SK-N-MC (cell line): Measurements from ENCODE around the gene PCBP3.

Source experiments
- EZH2 ChIP-seq: fragments of 200-600 bp; sonication (generic); IDR thresholded peaks from one replicate; pipeline ENCODE4 v1.6.1; 2017; ENCODE audit warnings: antibody characterized with exemption
- FOXP2 ChIP-seq: optimal IDR thresholded peaks from 2 replicates; pipeline ENCODE3; 2011; ENCODE audit warnings: mild to moderate bottlenecking, moderate library complexity; ENCODE audit not compliant: insufficient read depth; ENCODE audit errors: extremely low read length, control extremely low read depth

GRCh38 chr21:45859041-45859761, 215.7 kb downstream of the PCBP3 start:
- TF ChIP-seq EZH2 (no peak), FOXP2 (no peak)
